Measurements from ENCODE around the gene APOC4. TPM values are rescaled to one million over a fixed set of nuclear protein-coding genes. Genes with fewer than 3 reads are reported as not detected.

The APOC4 gene
- total RNA-seq, 4 donors from 2014 or later = not detected

- TF ChIP-seq CTCF (IDR thresholded peaks at IDR 0.05; ENCODE audit: low read depth) = no peak
Measured at GRCh38 chr19:44987148-44987675, 45.2 kb downstream of the APOC4 start.

- TF ChIP-seq CTCF (IDR thresholded peaks at IDR 0.05; ENCODE audit: low read depth) = no peak
Measured at GRCh38 chr19:44988273-44988672, 46.2 kb downstream of the APOC4 start.

GRCh38 chr19:44988896-44989556, 47.0 kb downstream of the APOC4 start:
- no peak for TF ChIP-seq CTCF (IDR thresholded peaks at IDR 0.05; ENCODE audit: low read depth)

- no peak for TF ChIP-seq CTCF (IDR thresholded peaks at IDR 0.05; ENCODE audit: low read depth)
Measured at GRCh38 chr19:44990459-44990858, 48.4 kb downstream of the APOC4 start.

- TF ChIP-seq CTCF (IDR thresholded peaks at IDR 0.05; ENCODE audit: low read depth) = no peak
Measured at GRCh38 chr19:44990966-44991365, 48.9 kb downstream of the APOC4 start.

GRCh38 chr19:44992336-44993163, 50.5 kb downstream of the APOC4 start:
- no peak for TF ChIP-seq CTCF (IDR thresholded peaks at IDR 0.05; ENCODE audit: low read depth)

GRCh38 chr19:44993526-44993925, 51.5 kb downstream of the APOC4 start:
- TF ChIP-seq CTCF (IDR thresholded peaks at IDR 0.05; ENCODE audit: low read depth) = no peak
